COR-L47 (cell line): ENCODE results near the gene RRP15.

Experiments used
- DNase-seq: peaks from one replicate; lab custom pipeline; 2025; lab: John Stamatoyannopoulos, UW

The RRP15 gene

GRCh38 chr1:218284917-218285635 is at the start of gene RRP15:
Gene RRP15 (plus strand): TSS chr1:218285293. CDS start chr1:218285317, 24 bp downstream.
- peak; percentile 93 for DNase-seq

GRCh38 chr1:218242171-218242570 is 42.9 kb upstream of the RRP15 start:
- no peak for DNase-seq

GRCh38 chr1:218247339-218247738 is 37.8 kb upstream of the RRP15 start:
- DNase-seq = no peak

- no peak for DNase-seq
Observed at GRCh38 chr1:218249338-218250140, 35.6 kb upstream of the RRP15 start.

GRCh38 chr1:218250492-218250891 is 34.6 kb upstream of the RRP15 start:
- no peak for DNase-seq

- DNase-seq = no peak
Observed at GRCh38 chr1:218254296-218254946, 30.7 kb upstream of the RRP15 start.

GRCh38 chr1:218255090-218255489 is 30.0 kb upstream of the RRP15 start:
- DNase-seq = no peak

- no peak for DNase-seq
Observed at GRCh38 chr1:218257371-218257770, 27.7 kb upstream of the RRP15 start.

GRCh38 chr1:218257971-218258370 is 27.1 kb upstream of the RRP15 start:
- DNase-seq = no peak

GRCh38 chr1:218259339-218259738 is 25.8 kb upstream of the RRP15 start:
- no peak for DNase-seq

- peak; percentile 69 for DNase-seq
Observed at GRCh38 chr1:218259800-218260199, 25.3 kb upstream of the RRP15 start.

GRCh38 chr1:218262259-218262658 is 22.8 kb upstream of the RRP15 start:
- no peak for DNase-seq

- DNase-seq = no peak
Observed at GRCh38 chr1:218266356-218266755, 18.7 kb upstream of the RRP15 start.

GRCh38 chr1:218272366-218272765 is 12.7 kb upstream of the RRP15 start:
- no peak for DNase-seq

- DNase-seq = peak; percentile 91
Observed at GRCh38 chr1:218273762-218274479, 11.2 kb upstream of the RRP15 start.

- DNase-seq = no peak
Observed at GRCh38 chr1:218274511-218274910, 10.6 kb upstream of the RRP15 start.

GRCh38 chr1:218275823-218276222 is 9.3 kb upstream of the RRP15 start:
- DNase-seq = no peak

GRCh38 chr1:218281285-218281684 is 3.8 kb upstream of the RRP15 start:
- DNase-seq = no peak

GRCh38 chr1:218284377-218284916 is 646 bp upstream of the RRP15 start:
- DNase-seq = no peak

- no peak for DNase-seq
Observed at GRCh38 chr1:218292515-218292914, 7.4 kb downstream of the RRP15 start.

GRCh38 chr1:218294546-218294945 is 9.5 kb downstream of the RRP15 start:
- DNase-seq = no peak

GRCh38 chr1:218296162-218296561 is 11.1 kb downstream of the RRP15 start:
- no peak for DNase-seq
